Thyroid gland (tissue), 4 donors: ENCODE results near the gene CHRM5. TPM values are rescaled to one million over a fixed set of nuclear protein-coding genes. Genes with fewer than 3 reads are reported as not detected.

Source experiments
- DNase-seq, 2 donors: peaks; one replicate each; pipeline ENCODE4 v3.0.0-alpha.2; 2019
- H3K27ac ChIP-seq, 3 donors: fragments of 200-600 bp; sonication (generic); 1 replicate in 2 of 3; 2 replicates in 1 of 3; pipeline ENCODE4 v1.5.1; 2016 to 2019; ENCODE audit warnings: mild to moderate bottlenecking in 1 of 3, moderate library complexity in 1 of 3
- H3K27me3 ChIP-seq: fragments of 200-600 bp; sonication (generic); one replicate; pipeline ENCODE4 v1.5.1; 2019
- H3K36me3 ChIP-seq, 2 donors: fragments of 200-600 bp; sonication (generic); one replicate each; pipeline ENCODE4 v1.5.1; 2016 to 2019
- H3K4me1 ChIP-seq, 2 donors: fragments of 200-600 bp; sonication (generic); one replicate each; pipeline ENCODE4 v1.5.1; 2017 to 2019
- H3K4me3 ChIP-seq, 3 donors: fragments of 200-600 bp; sonication (generic); replicated peaks in 1 of 3; 1 replicate in 2 of 3; 2 replicates in 1 of 3; pipeline ENCODE4 v1.5.1; 2016; ENCODE audit warnings: mild to moderate bottlenecking in 1 of 3
- H3K9me3 ChIP-seq: fragments of 200-600 bp; sonication (generic); one replicate; pipeline ENCODE4 v1.5.1; 2017
- CTCF ChIP-seq, 6 experiments: fragments of 200-600 bp in 3 of 6; fragments of 450-650 bp in 3 of 6; sonication (generic) in 3 of 6; IDR thresholded peaks; one replicate each; pipeline ENCODE4 v1.5.1; 2016 to 2019; ENCODE audit warnings: antibody characterized with exemption in 6 of 6, mild to moderate bottlenecking in 2 of 6, inconsistent platforms in 1 of 6, moderate library complexity in 1 of 6
- POLR2A ChIP-seq, 2 donors: fragments of 450-650 bp; IDR thresholded peaks; one replicate each; pipeline ENCODE4 v1.6.1; 2017; ENCODE audit warnings: antibody characterized with exemption in 2 of 2, mild to moderate bottlenecking in 2 of 2, moderate library complexity in 1 of 2
- WGBS, 2 donors: methylation state at CpG; one replicate each; pipeline ENCODE4 v1.1.5; 2017; 5-methylcytosine and 5-hydroxymethylcytosine counted together
- intact Hi-C: fragments of 100-400 bp; cut with DNase I; formaldehyde crosslinking; loops from one replicate; pipeline ENCODE4 v1.15.1; 2023
- total RNA-seq, 4 donors: library from RNA; depleted of rRNA; stranded (reverse); fragments of >200 nt; gene quantifications; one replicate each; pipeline ENCODE4 v1.2.3, GENCODE V29; 2016

The CHRM5 gene
- total RNA-seq, 4 donors from 2014 or later: not detected

- WGBS, 2 donors: 0% methylated on average over 1 of the region's 1 CpG
- DNase-seq: no peak
- no peaks in the 10 kb centered on the region for H3K9me3 ChIP-seq
- no peaks in the 10 kb centered on the region for H3K36me3 ChIP-seq
- no peak overlapping the region for H3K27ac ChIP-seq
- peaks cover 13 to 21% of the 10 kb centered on the region in 2 donors for H3K4me1 ChIP-seq
- TF ChIP-seq CTCF (IDR thresholded peaks at IDR 0.05) (no peak), POLR2A (IDR thresholded peaks at IDR 0.05) (no peak)
- no peaks in the 10 kb centered on the region for H3K27me3 ChIP-seq
- intact Hi-C loops: no loop called here
- H3K4me3 ChIP-seq: no peak overlapping the region
Observed at GRCh38 chr15:34064438-34064837, 96.1 kb downstream of the CHRM5 start.

GRCh38 chr15:34065261-34065660 is 97.0 kb downstream of the CHRM5 start:
- H3K4me1 ChIP-seq: peaks cover 13 to 21% of the 10 kb centered on the region in 2 donors
- WGBS, 2 donors: 35 to 45% methylated on average over 3 of the region's 3 CpGs
- no peaks in the 10 kb centered on the region for H3K36me3 ChIP-seq
- DNase-seq: peak; percentile 67 to 70
- intact Hi-C loops: no loop called here
- H3K27ac ChIP-seq: peak overlapping the region in 2 of 3 donors; percentile 31 to 57
- H3K4me3 ChIP-seq: no peak overlapping the region
- no peaks in the 10 kb centered on the region for H3K9me3 ChIP-seq
- H3K27me3 ChIP-seq: no peaks in the 10 kb centered on the region
- TF ChIP-seq POLR2A (IDR thresholded peaks at IDR 0.05): no peak
- TF ChIP-seq CTCF (IDR thresholded peaks at IDR 0.05): no peak

- Histone ChIP-seq H3K27me3 (no peaks in the 10 kb centered on the region), H3K27ac (no peak overlapping the region), H3K4me3 (no peak overlapping the region), H3K36me3 (no peaks in the 10 kb centered on the region), H3K4me1 (peaks cover 13 to 21% of the 10 kb centered on the region in 2 donors), H3K9me3 (no peaks in the 10 kb centered on the region)
- 70 to 74% methylated on average over 8 of the region's 8 CpGs for WGBS, 2 donors
- TF ChIP-seq POLR2A (IDR thresholded peaks at IDR 0.05): no peak
- no peak for TF ChIP-seq CTCF (IDR thresholded peaks at IDR 0.05)
- intact Hi-C loops: no loop called here
- DNase-seq: peak in 1 of 2 donors; percentile 9
Observed at GRCh38 chr15:34065941-34066340, 97.6 kb downstream of the CHRM5 start.

GRCh38 chr15:34070003-34070402 is 101.7 kb downstream of the CHRM5 start:
- no peak for TF ChIP-seq POLR2A (IDR thresholded peaks at IDR 0.05)
- TF ChIP-seq CTCF (IDR thresholded peaks at IDR 0.05): no peak
- H3K36me3 ChIP-seq: no peaks in the 10 kb centered on the region
- H3K27me3 ChIP-seq: peaks cover 5% of the 10 kb centered on the region
- intact Hi-C loops: no loop called here
- no peak for DNase-seq
- H3K4me3 ChIP-seq: no peak overlapping the region
- 81 to 90% methylated on average over 6 of the region's 6 CpGs for whole genome bisulfite sequencing, 2 donors
- H3K4me1 ChIP-seq: peaks cover 9 to 10% of the 10 kb centered on the region in 2 donors
- no peak overlapping the region for H3K27ac ChIP-seq
- H3K9me3 ChIP-seq: no peaks in the 10 kb centered on the region

- intact Hi-C loops: no loop called here
- Histone ChIP-seq H3K9me3 (no peaks in the 10 kb centered on the region), H3K27ac (no peak overlapping the region), H3K4me3 (no peak overlapping the region), H3K4me1 (no peaks in the 10 kb centered on the region), H3K36me3 (no peaks in the 10 kb centered on the region), H3K27me3 (peaks cover 3% of the 10 kb centered on the region)
- DNase-seq: no peak
- TF ChIP-seq POLR2A (IDR thresholded peaks at IDR 0.05) (no peak), CTCF (IDR thresholded peaks at IDR 0.05) (no peak)
- 94 to 98% methylated on average over 4 of the region's 4 CpGs for WGBS, 2 donors
Observed at GRCh38 chr15:34076785-34077184, 108.5 kb downstream of the CHRM5 start.
